ENCODE measurements around the gene RPL26.
"Not testable (repeated sequence)": the region's sequence is repeated elsewhere in the genome, so short reads cannot be mapped to it uniquely, and the experiment has no call there.

DNA sequence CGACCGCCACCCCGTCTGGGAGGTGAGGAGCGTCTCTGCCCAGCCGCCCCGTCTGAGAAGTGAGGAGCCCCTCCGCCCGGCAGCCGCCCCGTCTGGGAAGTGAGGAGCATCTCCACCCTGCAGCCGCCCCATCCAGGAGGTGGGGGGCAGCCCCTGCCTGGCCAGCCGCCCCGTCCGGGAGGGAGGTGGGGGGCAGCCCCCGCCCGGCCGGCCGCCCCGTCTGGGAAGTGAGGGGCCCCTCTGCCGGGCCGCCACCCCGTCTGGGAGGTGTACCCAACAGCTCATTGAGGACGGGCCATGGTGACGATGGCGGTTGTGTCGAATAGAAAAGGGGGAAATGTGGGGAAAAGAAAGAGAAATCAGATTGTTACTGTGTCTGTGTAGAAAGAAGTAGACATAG, 9.1 kb downstream of the RPL26 start:
- TF ChIP-seq, protein P1, sequence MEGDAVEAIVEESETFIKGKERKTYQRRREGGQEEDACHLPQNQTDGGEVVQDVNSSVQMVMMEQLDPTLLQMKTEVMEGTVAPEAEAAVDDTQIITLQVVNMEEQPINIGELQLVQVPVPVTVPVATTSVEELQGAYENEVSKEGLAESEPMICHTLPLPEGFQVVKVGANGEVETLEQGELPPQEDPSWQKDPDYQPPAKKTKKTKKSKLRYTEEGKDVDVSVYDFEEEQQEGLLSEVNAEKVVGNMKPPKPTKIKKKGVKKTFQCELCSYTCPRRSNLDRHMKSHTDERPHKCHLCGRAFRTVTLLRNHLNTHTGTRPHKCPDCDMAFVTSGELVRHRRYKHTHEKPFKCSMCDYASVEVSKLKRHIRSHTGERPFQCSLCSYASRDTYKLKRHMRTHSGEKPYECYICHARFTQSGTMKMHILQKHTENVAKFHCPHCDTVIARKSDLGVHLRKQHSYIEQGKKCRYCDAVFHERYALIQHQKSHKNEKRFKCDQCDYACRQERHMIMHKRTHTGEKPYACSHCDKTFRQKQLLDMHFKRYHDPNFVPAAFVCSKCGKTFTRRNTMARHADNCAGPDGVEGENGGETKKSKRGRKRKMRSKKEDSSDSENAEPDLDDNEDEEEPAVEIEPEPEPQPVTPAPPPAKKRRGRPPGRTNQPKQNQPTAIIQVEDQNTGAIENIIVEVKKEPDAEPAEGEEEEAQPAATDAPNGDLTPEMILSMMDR (IDR thresholded peaks at IDR 0.05), result not testable (repeated sequence)
- not testable (repeated sequence) for TF ChIP-seq POLR2AphosphoS5 (IDR thresholded peaks at IDR 0.05)
